Loucy (cell line): ENCODE measurements around the gene PPP3CB.

Source experiments
- H2AFZ ChIP-seq: fragments of 200-600 bp; sonication (generic); 2 replicates; pipeline ENCODE4 v1.6.0; 2016; ENCODE audit warnings: antibody characterized with exemption, mild to moderate bottlenecking, low read length, moderate library complexity
- H3F3A ChIP-seq: fragments of 200-600 bp; 2 replicates; pipeline ENCODE4 v1.6.0; 2016; ENCODE audit warnings: antibody characterized with exemption, low read depth, mild to moderate bottlenecking
- H3K27me3 ChIP-seq: fragments of 200-600 bp; sonication (generic); 2 replicates; pipeline ENCODE4 v1.6.1; 2014; ENCODE audit warnings: low read length, mild to moderate bottlenecking; ENCODE audit not compliant: insufficient read depth, poor library complexity, severe bottlenecking
- H3K36me3 ChIP-seq: fragments of 200-600 bp; sonication (generic); 2 replicates; pipeline ENCODE4 v1.6.1; 2016; ENCODE audit warnings: low read length; ENCODE audit not compliant: insufficient read depth
- H3K4me1 ChIP-seq: fragments of 200-600 bp; sonication (generic); 2 replicates; pipeline ENCODE4 v1.5.1; 2014; ENCODE audit warnings: low read length, mild to moderate bottlenecking; ENCODE audit not compliant: insufficient read depth, poor library complexity, severe bottlenecking
- H3K4me2 ChIP-seq: fragments of 200-600 bp; sonication (generic); 2 replicates; pipeline ENCODE4 v1.6.0; 2014; ENCODE audit warnings: antibody characterized with exemption, low read length, low read depth, mild to moderate bottlenecking; ENCODE audit not compliant: poor library complexity, severe bottlenecking
- H3K4me3 ChIP-seq: fragments of 200-600 bp; sonication (generic); 2 replicates; pipeline ENCODE4 v1.5.1; 2014; ENCODE audit warnings: low read length, mild to moderate bottlenecking, mixed read lengths; ENCODE audit not compliant: poor library complexity, severe bottlenecking
- H3K79me2 ChIP-seq: fragments of 200-600 bp; sonication (generic); 2 replicates; pipeline ENCODE4 v1.6.1; 2014; ENCODE audit warnings: low read length; ENCODE audit not compliant: insufficient read depth
- H3K9ac ChIP-seq: fragments of 200-600 bp; sonication (generic); 2 replicates; pipeline ENCODE4 v1.6.0; 2014; ENCODE audit warnings: mild to moderate bottlenecking, low read depth, low read length, moderate library complexity; ENCODE audit not compliant: poor library complexity, severe bottlenecking
- H3K9me2 ChIP-seq: fragments of 200-600 bp; sonication (generic); replicated peaks from 2 replicates; pipeline ENCODE4 v1.6.1; 2016; ENCODE audit warnings: low read depth, low read length, mixed read lengths
- H3K9me3 ChIP-seq: fragments of 200-600 bp; sonication (generic); 2 replicates; pipeline ENCODE4 v1.6.1; 2014; ENCODE audit warnings: mild to moderate bottlenecking, antibody characterized with exemption, low read length, low read depth; ENCODE audit not compliant: insufficient read depth
- H4K20me1 ChIP-seq: fragments of 200-600 bp; sonication (generic); 2 replicates; pipeline ENCODE4 v1.6.0; 2014; ENCODE audit warnings: antibody characterized with exemption, low read length, mild to moderate bottlenecking; ENCODE audit not compliant: insufficient read depth, poor library complexity, severe bottlenecking
- CTCF ChIP-seq: fragments of 200-600 bp; sonication (generic); conservative IDR thresholded peaks from 2 replicates; pipeline ENCODE4 v1.5.1; 2014; ENCODE audit warnings: mild to moderate bottlenecking, antibody characterized with exemption, low read length
- EZH2phosphoT487 ChIP-seq: fragments of 200-600 bp; IDR thresholded peaks from 2 replicates; pipeline ENCODE4 v1.6.1; 2018; ENCODE audit warnings: antibody characterized with exemption, mild to moderate bottlenecking, moderate library complexity, borderline replicate concordance

PPP3CB gene

GRCh38 chr10:73512207-73512743 lies 16.5 kb upstream of the PPP3CB start:
- no peaks in the 10 kb centered on the region for H3K27me3 ChIP-seq
- no peak overlapping the region for H3K4me3 ChIP-seq
- no peaks in the 10 kb centered on the region for H4K20me1 ChIP-seq
- no peak overlapping the region for H3K4me2 ChIP-seq
- H3K79me2 ChIP-seq: no peaks in the 10 kb centered on the region
- no peaks in the 10 kb centered on the region for H3K4me1 ChIP-seq
- no peaks in the 10 kb centered on the region for H3F3A ChIP-seq
- no peak overlapping the region for H2AFZ ChIP-seq
- H3K36me3 ChIP-seq: no peaks in the 10 kb centered on the region; the same call in 1 of the 2 replicates
- no peak for TF ChIP-seq CTCF
- no peaks in the 10 kb centered on the region for H3K9me3 ChIP-seq
- H3K9me2 ChIP-seq: no peaks in the 10 kb centered on the region
- no peak overlapping the region for H3K9ac ChIP-seq

- Histone ChIP-seq H2AFZ (no peak overlapping the region), H3K4me2 (no peak overlapping the region), H4K20me1 (no peaks in the 10 kb centered on the region), H3K9me3 (no peaks in the 10 kb centered on the region), H3K79me2 (no peaks in the 10 kb centered on the region), H3K27me3 (no peaks in the 10 kb centered on the region), H3F3A (no peaks in the 10 kb centered on the region), H3K4me3 (no peak overlapping the region), H3K9me2 (no peaks in the 10 kb centered on the region), H3K36me3 (no peaks in the 10 kb centered on the region), H3K9ac (no peak overlapping the region), H3K4me1 (no peaks in the 10 kb centered on the region)
- TF ChIP-seq CTCF (no peak), EZH2phosphoT487 (no peak)
Observed at GRCh38 chr10:73509695-73510094, 13.9 kb upstream of the PPP3CB start.

- peaks cover 6% of the 10 kb centered on the region for H3K4me1 ChIP-seq
- H3F3A ChIP-seq: no peaks in the 10 kb centered on the region
- no peak overlapping the region for H3K9ac ChIP-seq
- H3K9me2 ChIP-seq: no peaks in the 10 kb centered on the region
- TF ChIP-seq CTCF: no peak
- no peak for TF ChIP-seq EZH2phosphoT487
- no peak overlapping the region for H3K4me3 ChIP-seq
- H3K79me2 ChIP-seq: no peaks in the 10 kb centered on the region
- no peaks in the 10 kb centered on the region for H4K20me1 ChIP-seq
- H3K9me3 ChIP-seq: no peaks in the 10 kb centered on the region
- no peak overlapping the region for H2AFZ ChIP-seq
- H3K36me3 ChIP-seq: no peaks in the 10 kb centered on the region
- H3K4me2 ChIP-seq: no peak overlapping the region
- no peaks in the 10 kb centered on the region for H3K27me3 ChIP-seq
Observed at GRCh38 chr10:73506491-73506890, 10.7 kb upstream of the PPP3CB start.
